ENCODE measurements around the gene ZNF827.

Gene ZNF827

DNA sequence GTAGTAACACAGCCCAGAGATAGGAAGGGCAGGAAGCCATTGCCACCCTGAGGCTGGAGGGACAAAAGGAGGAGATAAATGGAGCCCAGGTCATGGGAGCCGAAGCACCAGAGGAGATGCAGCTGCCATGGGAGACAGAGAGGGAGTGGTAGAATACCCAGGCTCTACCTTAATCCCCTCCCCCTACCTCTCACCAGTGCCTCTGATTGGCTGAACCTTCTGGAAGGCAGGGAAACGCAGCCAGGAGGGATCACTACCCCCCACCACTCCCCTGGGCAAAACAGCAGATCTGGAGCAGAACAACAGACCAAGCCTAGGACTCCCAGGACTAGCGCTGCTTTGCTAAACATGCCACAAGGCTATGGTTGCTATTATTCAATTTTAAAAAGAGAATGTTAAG is 114.2 kb downstream of the ZNF827 start:
- DNase-seq, result no peak

GRCh38 chr4:145823743-145824142 is 114.9 kb downstream of the ZNF827 start:
- DNase-seq, result no peak

DNA sequence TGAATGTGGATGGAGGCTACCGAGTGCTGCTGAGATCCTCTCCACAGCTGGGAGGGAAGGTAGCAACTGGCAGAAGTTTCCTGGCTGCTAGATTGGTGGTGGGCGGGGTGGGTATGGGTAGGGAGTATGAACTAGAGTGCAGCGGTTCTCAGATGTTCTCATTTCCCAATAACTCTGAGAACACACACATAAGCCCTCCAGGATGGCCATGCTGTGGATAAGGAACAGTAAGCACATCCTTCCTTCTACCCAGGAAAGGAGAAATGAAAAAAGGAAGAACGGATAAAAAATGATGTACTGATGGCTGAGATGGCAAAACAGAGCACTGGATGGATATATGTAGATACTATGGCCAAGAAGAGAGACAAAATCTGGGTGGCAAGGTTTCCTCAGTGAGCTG is 116.0 kb downstream of the ZNF827 start:
- DNase-seq, result no peak

DNA sequence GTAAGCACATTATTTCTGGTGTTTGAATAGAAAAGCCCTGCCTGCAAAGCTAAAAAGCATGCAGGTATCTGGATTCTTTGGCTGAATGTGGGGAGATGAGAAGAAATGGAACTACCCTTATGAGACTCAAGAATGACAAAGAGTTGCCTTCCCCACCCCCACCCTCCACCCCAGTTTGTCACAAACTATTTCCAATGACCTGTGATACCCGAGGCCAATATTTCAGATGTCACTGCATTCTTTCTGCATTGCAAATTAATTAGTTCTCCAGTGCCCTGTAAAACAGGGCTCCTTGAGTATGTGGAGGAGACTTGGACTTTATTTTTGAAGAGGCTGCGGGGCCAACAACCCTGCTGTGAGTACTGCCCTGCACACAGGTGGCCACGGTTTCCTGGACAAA is 116.4 kb downstream of the ZNF827 start:
- no peak for DNase-seq

- DNase-seq, result no peak
Measured at GRCh38 chr4:145821766-145822165, 116.9 kb downstream of the ZNF827 start.

- no peak for DNase-seq
Measured at GRCh38 chr4:145820407-145820806, 118.2 kb downstream of the ZNF827 start.

DNA sequence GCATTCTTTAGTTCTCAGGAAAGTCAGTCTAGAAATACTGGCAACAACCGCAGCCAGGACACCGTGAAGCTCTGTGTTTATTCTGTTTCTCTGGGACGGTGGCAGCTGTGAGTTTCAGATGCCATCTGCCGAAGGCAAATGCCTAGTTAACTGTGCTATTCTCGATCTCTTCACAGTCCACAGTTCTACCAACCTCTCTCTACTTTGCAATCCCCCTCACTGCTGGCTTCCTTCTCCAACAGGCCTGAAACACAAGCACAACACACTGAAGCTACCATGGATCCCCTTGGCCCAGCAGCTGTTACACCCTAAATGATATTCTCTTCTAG is 118.8 kb downstream of the ZNF827 start:
- DNase-seq, result no peak

GRCh38 chr4:145819101-145819852 is 119.3 kb downstream of the ZNF827 start:
- DNase-seq, result no peak

DNA sequence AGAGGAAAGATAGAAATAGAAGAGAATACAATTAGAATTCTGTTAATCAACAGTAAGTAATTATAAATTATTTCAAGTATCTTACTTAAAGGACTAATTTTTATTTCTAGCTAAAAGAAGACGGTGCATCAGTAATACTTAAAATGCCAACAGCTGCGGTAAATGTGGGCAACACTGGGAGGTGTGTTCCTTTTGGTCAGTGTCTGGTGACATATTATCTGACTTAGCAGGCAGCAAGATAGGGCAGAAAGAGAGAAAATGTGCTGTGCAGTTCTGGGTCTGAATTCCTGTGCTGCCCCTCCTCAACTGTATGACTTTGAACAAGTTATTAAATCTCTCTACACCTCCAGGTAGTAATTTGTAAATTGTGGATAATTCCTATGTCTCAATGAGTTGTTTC is 120.6 kb downstream of the ZNF827 start:
- no peak for DNase-seq

DNA sequence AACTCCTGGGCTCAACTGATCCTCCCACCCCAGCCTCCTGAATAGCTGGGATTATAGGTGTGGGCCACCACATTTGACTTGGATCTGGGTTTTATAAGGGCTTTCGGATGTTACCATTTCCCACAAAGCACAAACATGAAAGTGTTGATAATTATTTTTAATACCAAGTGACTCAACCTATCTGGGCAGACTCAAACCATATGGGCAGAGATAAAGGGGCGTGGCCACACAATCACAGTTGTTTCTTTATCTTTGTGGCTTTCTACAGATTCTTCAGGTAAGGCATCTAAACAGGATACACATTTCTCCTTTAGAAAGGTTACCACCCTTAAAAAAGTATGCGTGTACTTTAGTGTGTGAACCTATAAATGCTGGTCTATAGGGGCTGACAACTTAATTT is 122.5 kb downstream of the ZNF827 start:
- no peak for DNase-seq

GRCh38 chr4:145815626-145816025 is 123.0 kb downstream of the ZNF827 start:
- no peak for DNase-seq

GRCh38 chr4:145815027-145815612 is 123.5 kb downstream of the ZNF827 start:
- no peak for DNase-seq

DNA sequence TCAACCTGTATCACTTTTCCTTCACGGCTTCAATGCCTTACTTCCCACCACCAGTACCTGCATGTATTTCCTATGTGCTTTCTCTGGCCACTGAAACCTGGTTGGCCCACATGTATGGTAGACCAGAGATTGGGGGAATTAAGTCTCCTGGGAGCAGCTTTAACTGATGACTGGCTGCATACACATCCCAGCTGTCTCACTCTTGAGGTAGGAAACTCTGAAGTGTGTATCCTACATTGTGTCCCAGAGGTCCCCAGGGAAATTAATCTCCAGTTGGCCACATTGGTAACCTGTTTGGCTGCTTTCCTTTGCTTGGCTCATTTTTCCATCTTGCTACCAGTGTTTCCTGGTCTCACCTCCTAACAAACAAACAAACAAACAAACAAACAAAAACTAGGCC is 124.4 kb downstream of the ZNF827 start:
- DNase-seq, result no peak

DNA sequence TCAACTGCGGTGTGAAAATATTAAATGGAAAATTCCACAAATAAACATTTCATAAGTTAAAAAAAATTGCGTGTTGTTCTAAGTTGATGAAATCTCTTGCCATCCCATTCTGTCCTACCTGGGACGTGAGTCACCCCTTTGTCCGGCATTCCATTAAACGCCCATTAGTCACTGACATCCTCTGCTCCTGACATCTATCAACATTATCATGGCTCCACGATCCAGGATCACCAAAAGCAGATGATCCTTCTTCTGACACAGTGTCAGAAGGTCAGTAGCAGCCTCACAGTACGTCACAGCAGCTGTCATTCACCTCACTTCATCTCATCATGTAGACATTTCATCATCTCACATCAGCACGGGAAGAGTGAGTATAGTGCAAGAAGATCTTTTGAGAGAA is 125.7 kb downstream of the ZNF827 start:
- DNase-seq, result no peak

DNA sequence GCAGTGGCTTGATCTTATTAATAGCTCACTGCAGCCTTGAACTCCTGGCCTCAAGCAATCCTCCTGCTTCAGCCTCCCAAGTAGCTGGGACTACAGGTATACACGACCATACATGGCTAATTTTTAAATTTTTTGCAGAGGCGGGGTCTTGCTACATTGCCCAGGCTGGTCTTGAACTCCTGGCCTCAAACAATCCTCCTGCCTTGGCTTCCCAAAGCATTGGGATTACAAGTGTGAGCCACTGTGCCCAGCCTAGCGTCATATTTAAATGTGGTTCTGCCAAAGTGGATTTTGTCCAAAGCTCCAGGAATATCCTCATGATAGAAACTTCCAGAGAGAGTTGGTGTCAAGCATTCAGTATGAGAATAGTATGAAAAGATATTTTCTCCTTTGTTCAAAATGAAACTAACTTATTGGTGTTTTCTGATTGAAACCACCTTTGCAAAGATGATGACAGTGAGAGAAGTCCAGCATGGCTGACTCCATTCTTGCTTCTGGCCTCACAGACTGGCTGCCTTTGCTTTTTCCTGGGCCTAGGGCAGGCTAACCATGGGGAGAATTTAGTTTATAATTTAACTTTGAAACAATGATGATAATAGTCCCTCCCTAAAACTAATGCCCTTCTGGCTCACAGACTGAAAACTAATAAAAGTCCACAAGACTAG is 129.6 kb downstream of the ZNF827 start:
- no peak for DNase-seq

DNA sequence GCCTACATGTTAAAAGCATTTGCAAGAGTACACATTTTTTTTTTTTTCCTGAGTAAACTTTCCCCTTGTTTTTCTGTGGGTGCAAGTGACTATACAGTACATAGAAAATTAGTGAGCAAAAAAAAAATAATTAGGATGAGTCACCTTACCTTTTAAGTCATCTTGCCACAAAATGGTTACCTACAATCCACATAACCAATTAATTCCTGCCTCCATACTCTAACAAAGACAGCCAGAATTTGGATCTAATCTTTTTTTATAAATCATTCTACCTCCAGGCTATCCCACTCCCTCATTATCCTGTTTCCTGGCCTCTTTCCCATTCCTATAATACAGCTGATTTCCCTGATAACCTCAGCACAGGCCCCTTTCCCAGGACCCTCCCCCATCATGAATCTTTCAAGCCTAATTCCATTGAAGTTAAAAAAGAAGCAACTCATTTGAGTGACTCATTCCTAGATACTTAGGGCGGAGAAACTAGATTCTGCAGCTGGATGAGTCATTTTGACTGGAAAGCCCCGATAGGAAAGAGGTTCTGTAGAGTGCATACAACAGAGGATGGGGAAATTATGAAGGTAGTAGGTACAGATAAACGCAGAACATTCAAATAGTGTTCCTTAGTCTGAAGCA is 130.5 kb downstream of the ZNF827 start:
- DNase-seq, result peak; percentile 3

DNA sequence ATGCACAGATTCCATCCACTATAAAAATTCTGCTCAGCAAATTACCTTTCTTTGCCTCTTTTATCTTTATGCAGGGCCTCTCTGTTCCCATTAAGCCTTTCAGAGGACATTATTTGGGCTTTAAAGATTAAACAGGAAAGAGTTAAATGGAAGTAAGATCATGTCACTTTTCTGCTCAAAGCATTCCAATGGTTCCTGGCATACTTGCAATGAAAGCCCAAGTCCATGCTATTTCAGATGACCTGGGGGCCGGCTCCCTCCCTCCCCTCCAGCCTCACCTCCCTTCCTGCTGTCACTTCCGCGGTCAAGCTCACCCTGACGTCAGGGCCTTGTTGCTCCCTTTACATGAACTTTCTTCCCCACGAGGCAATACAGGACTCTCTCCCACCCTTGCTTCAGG is 133.1 kb downstream of the ZNF827 start:
- DNase-seq, result no peak

GRCh38 chr4:145804116-145804515 is 134.5 kb downstream of the ZNF827 start:
- DNase-seq, result no peak

DNA sequence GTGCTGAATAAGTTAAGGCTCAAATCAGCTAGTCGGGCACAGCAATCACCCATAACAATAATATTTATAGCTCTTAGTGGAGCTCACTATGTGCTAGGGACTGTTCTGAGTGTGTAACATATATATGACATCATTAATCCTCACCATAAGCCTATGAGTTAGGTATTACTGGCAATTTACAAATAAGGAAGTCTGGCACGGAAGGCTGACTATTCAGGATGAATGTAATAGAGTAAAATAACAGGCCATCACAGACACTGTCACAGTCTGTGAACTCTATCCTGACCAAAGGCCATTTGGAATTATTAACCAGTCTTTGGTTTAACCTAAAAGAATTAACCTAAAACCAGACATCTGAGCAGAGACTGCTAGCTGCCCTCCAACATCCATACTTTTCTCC is 139.4 kb downstream of the ZNF827 start:
- no peak for DNase-seq

DNA sequence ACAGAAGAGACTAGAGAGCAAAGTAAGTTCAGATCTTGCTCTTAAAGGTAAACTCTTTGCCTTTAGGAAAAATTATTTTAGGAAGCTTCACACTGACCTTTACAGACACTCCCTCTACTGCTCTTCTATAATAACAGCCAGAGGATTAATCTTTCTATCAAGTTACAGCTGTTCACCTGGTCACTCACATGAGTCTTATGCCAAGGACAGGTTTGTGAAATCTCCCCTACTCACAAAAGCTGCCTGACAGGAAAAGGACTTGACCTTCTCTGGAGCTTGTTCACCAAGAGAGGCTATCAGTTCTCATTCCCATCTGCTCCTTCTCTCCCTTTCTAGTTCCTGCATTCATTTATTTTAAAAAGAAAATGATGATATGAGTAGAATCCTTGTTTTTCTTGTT is 141.3 kb downstream of the ZNF827 start:
- no peak for DNase-seq

DNA sequence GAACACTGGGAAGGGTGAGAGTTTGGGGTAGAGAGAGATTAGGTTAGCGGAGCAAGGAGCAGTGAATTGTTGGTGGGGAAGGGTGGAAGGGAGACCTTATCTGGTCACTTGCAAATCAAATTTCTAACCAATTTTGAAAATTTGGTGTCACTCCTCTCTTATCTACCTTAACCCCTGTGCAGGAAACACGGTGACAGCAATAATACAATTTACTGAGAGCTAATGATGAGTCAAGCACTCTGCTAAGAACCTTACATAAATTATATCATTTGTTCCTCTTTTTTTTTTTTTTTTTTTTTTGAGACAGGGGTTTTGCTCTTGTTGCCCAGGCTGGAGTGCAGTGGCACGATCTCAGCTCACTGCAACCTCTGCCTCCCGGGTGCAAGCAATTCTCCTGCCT is 142.3 kb downstream of the ZNF827 start:
- DNase-seq, result no peak

GRCh38 chr4:145795521-145795920 is 143.1 kb downstream of the ZNF827 start:
- no peak for DNase-seq

DNA sequence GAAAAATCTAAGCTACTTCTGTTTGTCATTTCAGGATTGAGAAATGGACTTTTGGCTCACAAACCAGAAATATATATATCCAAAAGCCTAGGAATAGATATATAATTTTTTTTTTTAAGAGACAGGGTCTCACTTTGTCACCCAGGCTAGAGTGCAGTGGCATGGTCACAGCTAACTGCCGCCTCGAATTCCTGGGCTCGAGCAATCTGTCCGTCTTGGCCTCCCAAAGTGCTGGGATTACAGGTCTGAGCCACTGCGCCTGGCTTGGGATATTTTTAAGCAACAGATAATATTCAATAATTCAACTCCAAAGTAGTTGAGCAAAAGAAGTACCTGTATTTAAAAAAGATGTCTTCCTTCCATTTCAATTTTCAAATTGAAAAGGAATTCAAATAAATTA is 146.2 kb downstream of the ZNF827 start:
- no peak for DNase-seq

GRCh38 chr4:145791988-145792387 is 146.6 kb downstream of the ZNF827 start:
- no peak for DNase-seq

Data from CD4-positive, alpha-beta T cell treated with Interleukin-6 for 4 hours (primary cell).